Measurements from ENCODE around the gene FAM107B.
A peak's percentile ranks its signal among the peaks of the same experiment; 100 is the strongest.

The FAM107B gene

DNA sequence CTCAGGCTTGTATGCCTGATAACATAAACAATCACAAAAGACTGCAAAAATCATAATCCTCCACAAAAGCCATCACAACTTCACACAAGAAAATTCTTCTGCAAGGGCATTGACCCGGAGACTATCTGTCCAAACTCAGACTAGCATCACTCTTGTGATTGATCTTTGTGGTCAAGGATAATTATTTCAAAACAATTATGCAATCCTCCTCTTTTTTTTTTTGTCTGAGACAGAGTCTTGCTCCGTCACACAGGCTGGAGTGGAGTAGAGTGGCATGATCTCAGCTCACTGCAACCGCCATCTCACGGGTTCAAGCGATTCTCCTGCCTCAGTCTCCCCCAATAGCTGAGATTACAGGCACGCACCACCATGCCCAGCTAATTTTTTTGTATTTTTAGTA lies 41.0 kb upstream of the FAM107B start:
- no peak for TF ChIP-seq CTCF (IDR thresholded peaks at IDR 0.05; ENCODE audit: low read depth, low read length, missing control alignments)
- DNase-seq (ENCODE audit: extremely low read depth, low read depth), result no peak
- no peak overlapping the region for H3K4me3 ChIP-seq (replicated peaks; ENCODE audit: low read depth, low read length)

DNA sequence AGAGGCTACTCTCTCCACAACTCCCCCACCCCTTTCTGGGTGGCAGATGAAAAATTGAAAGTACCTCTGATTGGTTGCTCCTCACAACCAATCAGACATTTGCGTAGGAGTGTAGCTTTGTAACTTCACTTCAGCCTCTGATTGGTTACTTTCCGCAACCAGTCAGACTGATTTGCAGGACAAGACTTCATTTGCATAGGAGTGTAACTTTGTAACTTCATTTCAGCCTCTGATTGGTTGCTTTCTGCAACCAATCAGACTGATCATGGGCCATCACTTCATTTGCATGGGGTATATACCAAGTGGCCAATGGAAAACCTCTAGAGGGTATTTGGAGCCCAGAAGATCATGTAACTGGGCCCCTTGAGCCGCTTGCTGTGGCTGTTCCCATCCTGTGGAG lies 37.6 kb upstream of the FAM107B start:
- no peak for DNase-seq (ENCODE audit: extremely low read depth, low read depth)

DNA sequence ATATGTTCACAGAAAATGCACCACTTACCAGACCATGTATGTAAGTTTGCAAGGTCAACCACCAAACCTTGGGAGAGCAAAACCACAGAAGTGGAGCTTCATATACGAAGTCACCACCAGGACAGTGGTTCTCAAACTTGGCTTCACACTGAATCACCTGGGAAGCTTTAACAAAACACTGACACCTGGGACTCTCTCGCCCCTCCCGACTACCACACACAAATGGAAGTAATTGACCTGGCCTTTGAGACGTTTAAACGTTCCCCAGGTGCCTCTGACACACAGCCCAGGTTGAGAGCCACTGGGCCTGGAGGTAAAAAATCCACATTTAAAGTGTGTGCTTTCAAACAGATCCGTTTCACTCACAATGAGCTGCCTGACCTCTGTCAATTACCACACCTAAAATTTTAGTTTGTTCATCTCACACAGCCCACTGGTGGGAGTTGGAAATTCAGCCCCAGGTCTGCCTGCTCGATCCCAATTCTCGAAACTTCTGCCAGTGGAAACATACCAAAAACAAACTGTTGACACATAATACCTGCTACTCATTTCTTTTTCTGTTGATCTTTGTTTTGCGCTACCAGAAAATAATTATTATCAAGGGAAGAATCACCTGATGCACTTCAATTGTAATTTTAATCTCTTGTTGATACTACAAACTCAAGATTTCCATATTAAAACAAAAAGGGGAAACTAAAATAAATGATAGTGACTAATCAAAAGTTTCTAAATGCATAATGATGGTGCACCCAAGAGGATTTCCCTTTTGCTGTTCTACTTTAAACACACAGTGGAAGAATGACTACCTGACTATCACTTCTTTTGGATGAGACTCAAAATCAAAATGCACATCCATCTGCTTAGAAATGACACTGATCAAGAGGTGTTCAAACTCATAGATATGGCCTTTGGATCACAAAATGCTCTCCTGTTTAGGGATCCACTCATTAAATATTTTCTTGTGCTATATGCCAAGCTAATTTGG lies 36.6 kb upstream of the FAM107B start:
- TF ChIP-seq CTCF (IDR thresholded peaks at IDR 0.05; ENCODE audit: low read depth, low read length, missing control alignments), result no peak
- H3K4me3 ChIP-seq (replicated peaks; ENCODE audit: low read depth, low read length), result no peak overlapping the region
- DNase-seq (ENCODE audit: extremely low read depth, low read depth), result no peak

More for the DNA sequence above, 37.6 kb upstream of the FAM107B start:
- TF ChIP-seq CTCF (IDR thresholded peaks at IDR 0.05; ENCODE audit: low read depth, low read length, missing control alignments), result no peak
- H3K4me3 ChIP-seq (replicated peaks; ENCODE audit: low read depth, low read length), result no peak overlapping the region

- no peak for TF ChIP-seq CTCF (IDR thresholded peaks at IDR 0.05; ENCODE audit: low read depth, low read length, missing control alignments)
These were observed 31.6 kb upstream of the FAM107B start for GRCh38 chr10:14806318-14806717.

DNA sequence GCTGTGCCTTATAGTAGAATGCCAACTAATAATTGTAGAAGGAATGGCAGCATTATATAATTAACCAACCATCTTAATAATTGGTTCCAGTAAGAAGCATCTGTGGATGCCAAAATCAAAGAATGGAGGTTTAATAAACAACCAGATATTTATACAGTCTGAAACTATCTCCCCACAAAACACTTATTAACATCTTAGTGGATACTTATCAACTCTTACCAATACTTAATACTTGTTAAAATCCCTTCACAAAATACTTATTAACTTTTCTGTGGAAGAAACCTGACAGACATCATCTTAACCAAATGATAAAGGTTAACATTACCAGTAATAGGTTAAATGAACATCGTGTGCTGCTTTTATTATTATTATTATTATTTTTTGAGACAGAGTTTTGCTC lies 29.1 kb upstream of the FAM107B start:
- no peak for DNase-seq (ENCODE audit: extremely low read depth, low read depth)
- H3K4me3 ChIP-seq (replicated peaks; ENCODE audit: low read depth, low read length), result no peak overlapping the region
- TF ChIP-seq CTCF (IDR thresholded peaks at IDR 0.05; ENCODE audit: low read depth, low read length, missing control alignments), result no peak

More at GRCh38 chr10:14806318-14806717, 31.6 kb upstream of the FAM107B start:
- H3K4me3 ChIP-seq (replicated peaks; ENCODE audit: low read depth, low read length), result no peak overlapping the region
- DNase-seq (ENCODE audit: extremely low read depth, low read depth), result no peak

GRCh38 chr10:14801723-14802122 lies 27.0 kb upstream of the FAM107B start:
- DNase-seq (ENCODE audit: extremely low read depth, low read depth), result no peak
- no peak overlapping the region for H3K4me3 ChIP-seq (replicated peaks; ENCODE audit: low read depth, low read length)
- TF ChIP-seq CTCF (IDR thresholded peaks at IDR 0.05; ENCODE audit: low read depth, low read length, missing control alignments), result peak; percentile 25

All from HFF-Myc (cell line).